Testis (tissue), 3 donors: ENCODE measurements around the gene FUT8. TPM values are rescaled to one million over a fixed set of nuclear protein-coding genes. Genes with fewer than 3 reads are reported as not detected.

Experiments used
- DNase-seq: peaks from one replicate; pipeline ENCODE4 v3.0.0-alpha.2; 2019
- H3K27ac ChIP-seq, 2 donors: fragments of 200-600 bp; sonication (generic); one replicate each; pipeline ENCODE4 v1.5.1; 2019
- H3K27me3 ChIP-seq: fragments of 200-600 bp; sonication (generic); one replicate; pipeline ENCODE4 v1.5.1; 2019
- H3K36me3 ChIP-seq: fragments of 200-600 bp; sonication (generic); one replicate; pipeline ENCODE4 v1.5.1; 2017; ENCODE audit warnings: low read depth; ENCODE audit errors: missing control alignments
- H3K4me1 ChIP-seq: fragments of 200-600 bp; sonication (generic); one replicate; pipeline ENCODE4 v1.5.1; 2019
- H3K4me3 ChIP-seq, 2 donors: fragments of 200-600 bp; sonication (generic); one replicate each; pipeline ENCODE4 v1.5.1; 2017 to 2019
- H3K9me3 ChIP-seq: fragments of 200-600 bp; sonication (generic); one replicate; pipeline ENCODE4 v1.5.1; 2017
- POLR2A ChIP-seq: fragments of 450-650 bp; IDR thresholded peaks from one replicate; pipeline ENCODE4 v1.6.1; 2017; ENCODE audit warnings: antibody characterized with exemption, mild to moderate bottlenecking, moderate library complexity
- WGBS, 2 donors: methylation state at CpG; one replicate each; pipeline ENCODE4 v1.1.5; 2018; 5-methylcytosine and 5-hydroxymethylcytosine counted together
- intact Hi-C: fragments of 100-400 bp; cut with DNase I; formaldehyde crosslinking; loops from one replicate; pipeline ENCODE4 v1.15.1; 2023; ENCODE audit warnings: low total_unique reads
- polyA plus RNA-seq: library from polyadenylated mRNA; stranded (reverse); fragments of 350-450 nt; fragmentation: Illumina TruSeq; extraction: RNeasy Lipid Tissue Mini Kit (QIAGEN cat#74804); gene quantifications from one replicate; pipeline ENCODE4 v1.2.3, GENCODE V29; 2014; ENCODE audit warnings: low read depth, low replicate concordance; ENCODE audit not compliant: insufficient read depth
- total RNA-seq, 2 donors: library from RNA; depleted of rRNA; stranded (reverse); fragments of >200 nt; gene quantifications; one replicate each; pipeline ENCODE4 v1.2.3, GENCODE V29; 2016
- TF ChIP-seq, protein P1 (sequence below), 3 experiments: fragments of 450-650 bp in 2 of 3; fragments of 200-600 bp in 1 of 3; sonication (generic) in 1 of 3; IDR thresholded peaks; one replicate each; pipeline ENCODE4 v1.5.1; 2016 to 2019; ENCODE audit warnings: antibody characterized with exemption in 3 of 3, mild to moderate bottlenecking in 2 of 3, moderate library complexity in 1 of 3

FUT8 gene
- total and polyA plus RNA-seq, 3 donors from 2014 or later: 47.1 to 68.3 (median 58.7) TPM

DNA sequence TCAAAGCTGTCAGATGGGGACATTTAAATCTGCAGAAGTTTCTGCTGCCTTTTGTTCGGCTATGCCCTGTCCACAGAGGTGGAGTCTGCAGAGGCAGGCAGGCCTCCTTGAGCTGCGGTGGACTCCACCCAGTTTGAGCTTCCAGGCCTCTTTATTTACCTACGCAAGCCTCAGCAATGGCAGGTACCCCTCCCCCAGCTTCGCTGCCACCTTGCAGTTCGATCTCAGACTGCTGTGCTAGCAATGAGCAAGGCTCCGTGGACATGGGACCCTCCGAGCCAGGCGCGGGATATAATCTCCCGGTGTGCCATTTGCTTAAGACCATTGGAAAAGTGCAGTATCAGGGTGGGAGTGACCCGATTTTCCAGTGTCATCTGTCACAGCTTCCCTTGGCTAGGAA, 115.5 kb downstream of the FUT8 start:
- no peak for DNase-seq
- 93 to 95% methylated on average over 4 to 11 of the region's 11 CpGs for WGBS, 2 donors
- Histone ChIP-seq H3K4me3 (no peak overlapping the region), H3K4me1 (no peaks in the 10 kb centered on the region), H3K27me3 (no peaks in the 10 kb centered on the region), H3K27ac (no peak overlapping the region), H3K36me3 (no peaks in the 10 kb centered on the region), H3K9me3 (no peaks in the 10 kb centered on the region)
- intact Hi-C loops: no loop called here
- TF ChIP-seq, protein P1, sequence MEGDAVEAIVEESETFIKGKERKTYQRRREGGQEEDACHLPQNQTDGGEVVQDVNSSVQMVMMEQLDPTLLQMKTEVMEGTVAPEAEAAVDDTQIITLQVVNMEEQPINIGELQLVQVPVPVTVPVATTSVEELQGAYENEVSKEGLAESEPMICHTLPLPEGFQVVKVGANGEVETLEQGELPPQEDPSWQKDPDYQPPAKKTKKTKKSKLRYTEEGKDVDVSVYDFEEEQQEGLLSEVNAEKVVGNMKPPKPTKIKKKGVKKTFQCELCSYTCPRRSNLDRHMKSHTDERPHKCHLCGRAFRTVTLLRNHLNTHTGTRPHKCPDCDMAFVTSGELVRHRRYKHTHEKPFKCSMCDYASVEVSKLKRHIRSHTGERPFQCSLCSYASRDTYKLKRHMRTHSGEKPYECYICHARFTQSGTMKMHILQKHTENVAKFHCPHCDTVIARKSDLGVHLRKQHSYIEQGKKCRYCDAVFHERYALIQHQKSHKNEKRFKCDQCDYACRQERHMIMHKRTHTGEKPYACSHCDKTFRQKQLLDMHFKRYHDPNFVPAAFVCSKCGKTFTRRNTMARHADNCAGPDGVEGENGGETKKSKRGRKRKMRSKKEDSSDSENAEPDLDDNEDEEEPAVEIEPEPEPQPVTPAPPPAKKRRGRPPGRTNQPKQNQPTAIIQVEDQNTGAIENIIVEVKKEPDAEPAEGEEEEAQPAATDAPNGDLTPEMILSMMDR (IDR thresholded peaks at IDR 0.05): no peak
- no peak for TF ChIP-seq POLR2A

DNA sequence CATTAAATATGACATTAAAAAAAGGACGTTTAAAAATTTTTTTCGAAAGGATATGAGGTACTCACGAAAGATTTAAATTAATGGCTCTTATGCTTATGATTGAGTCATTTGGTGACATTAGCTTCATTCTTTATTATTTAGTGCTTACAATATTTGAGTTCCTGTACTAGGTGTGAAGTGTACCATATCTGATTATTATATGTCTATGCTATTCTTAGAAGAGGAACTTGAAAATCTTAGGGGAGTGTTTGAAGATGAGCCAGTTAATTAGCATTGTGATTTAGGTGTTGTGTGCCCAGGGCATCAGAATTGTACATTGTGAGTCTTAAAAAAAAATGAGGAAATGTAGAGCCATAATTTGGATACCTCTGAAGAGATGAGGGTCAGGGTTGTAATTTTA, 118.6 kb downstream of the FUT8 start:
- intact Hi-C loops: no loop called here
- DNase-seq: no peak
- H3K9me3 ChIP-seq: no peaks in the 10 kb centered on the region
- no peaks in the 10 kb centered on the region for H3K27me3 ChIP-seq
- no peak overlapping the region for H3K4me3 ChIP-seq
- WGBS, 2 donors: 92 to 93% methylated on average over 3 of the region's 3 CpGs
- TF ChIP-seq POLR2A: no peak
- TF ChIP-seq, protein P1 (IDR thresholded peaks at IDR 0.05): no peak
- no peaks in the 10 kb centered on the region for H3K36me3 ChIP-seq
- H3K27ac ChIP-seq: no peak overlapping the region
- no peaks in the 10 kb centered on the region for H3K4me1 ChIP-seq

DNA sequence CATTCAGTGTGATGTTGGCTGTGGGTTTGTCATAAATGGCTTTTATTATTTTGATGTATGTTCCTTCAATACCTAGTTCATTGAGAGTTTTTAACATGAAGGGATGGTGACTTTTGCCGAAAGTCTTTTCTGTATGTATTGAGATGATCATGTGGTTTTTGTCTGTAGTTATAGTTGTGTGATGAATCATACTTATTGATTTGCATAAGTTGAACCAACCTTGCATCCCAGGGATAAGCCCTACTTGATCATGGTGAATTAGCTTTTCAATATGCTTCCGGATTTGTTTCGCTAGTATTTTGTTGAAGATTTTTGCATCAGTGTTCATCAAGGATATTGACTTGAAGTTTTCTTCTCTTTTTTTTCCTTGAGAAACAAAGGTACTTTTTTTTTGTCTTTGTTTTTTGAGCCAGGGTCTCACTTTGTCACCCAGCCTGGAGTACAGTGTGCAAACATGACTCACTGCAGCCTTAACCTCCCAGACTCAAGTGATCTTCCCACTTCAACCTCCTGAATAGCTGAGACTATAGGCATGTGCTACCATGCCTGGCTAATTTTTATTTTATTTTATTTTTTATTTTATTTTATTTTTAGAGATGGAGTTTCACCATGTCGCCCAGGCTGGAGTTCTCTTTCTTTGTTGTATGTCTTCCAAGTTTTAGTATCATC, 121.3 kb downstream of the FUT8 start:
- Histone ChIP-seq H3K36me3 (no peaks in the 10 kb centered on the region), H3K4me1 (no peaks in the 10 kb centered on the region), H3K4me3 (no peak overlapping the region), H3K27ac (no peak overlapping the region), H3K9me3 (no peaks in the 10 kb centered on the region), H3K27me3 (no peaks in the 10 kb centered on the region)
- no peak for TF ChIP-seq POLR2A
- TF ChIP-seq, protein P1 (IDR thresholded peaks at IDR 0.05): no peak
- intact Hi-C loops: no loop called here
- WGBS, 2 donors: 95% methylated on average over 4 of the region's 4 CpGs
- DNase-seq: no peak

DNA sequence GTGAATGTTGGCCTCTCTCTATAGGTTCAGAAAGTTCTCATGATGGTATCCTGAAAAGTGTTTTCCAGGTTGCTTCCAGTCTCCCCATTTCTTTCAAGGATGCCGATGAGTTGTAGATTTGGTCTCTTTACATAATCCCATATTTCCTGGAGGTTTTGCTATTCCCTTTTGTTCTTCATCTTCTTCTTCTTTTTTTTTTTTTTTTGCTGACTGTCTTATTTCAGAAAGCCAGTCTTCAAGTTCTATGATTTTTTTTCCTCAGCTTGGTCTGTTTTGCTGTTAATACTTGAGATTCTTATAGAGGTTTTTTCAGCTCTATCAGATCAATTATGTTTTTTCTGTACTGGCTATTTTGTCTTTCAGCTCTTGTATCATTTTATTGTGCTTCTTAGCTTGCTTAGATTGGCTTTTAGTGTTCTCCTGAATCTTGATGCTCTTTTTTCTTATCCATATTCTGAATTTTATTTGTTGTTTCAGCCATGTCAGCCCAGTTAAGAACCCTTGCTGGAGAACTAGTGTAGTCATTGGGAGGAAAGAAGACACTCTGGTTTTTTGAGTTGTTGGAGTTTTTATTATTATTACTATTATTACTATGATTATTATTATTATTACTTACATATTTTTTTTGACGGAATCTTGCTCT, 124.4 kb downstream of the FUT8 start:
- Histone ChIP-seq H3K27ac (no peak overlapping the region), H3K27me3 (no peaks in the 10 kb centered on the region), H3K36me3 (no peaks in the 10 kb centered on the region), H3K4me3 (no peak overlapping the region), H3K9me3 (no peaks in the 10 kb centered on the region), H3K4me1 (no peaks in the 10 kb centered on the region)
- WGBS, 2 donors: 95 to 97% methylated on average over 2 of the region's 2 CpGs
- no peak for DNase-seq
- TF ChIP-seq, protein P1 (IDR thresholded peaks at IDR 0.05): no peak
- no peak for TF ChIP-seq POLR2A
- intact Hi-C loops: no loop called here

DNA sequence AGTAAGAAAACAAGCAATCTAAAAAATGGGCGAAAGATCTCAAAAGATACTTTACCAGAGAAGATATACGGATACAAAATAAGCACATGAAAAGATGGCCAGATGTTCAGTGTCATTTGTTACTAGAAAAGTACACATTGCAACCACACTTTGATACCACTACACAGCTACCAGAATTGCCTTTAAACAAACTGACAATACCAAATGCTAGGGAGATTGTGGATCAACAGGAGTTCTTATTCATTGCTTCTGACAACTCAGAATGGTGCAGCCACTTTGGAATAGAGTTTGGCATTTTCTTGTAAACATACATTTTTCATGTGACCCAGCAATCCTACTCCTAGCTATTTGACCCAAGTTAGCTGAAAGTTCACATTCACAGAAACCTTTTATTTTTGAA, 136.3 kb downstream of the FUT8 start:
- DNase-seq: no peak
- Histone ChIP-seq H3K27me3 (no peaks in the 10 kb centered on the region), H3K4me3 (no peak overlapping the region), H3K36me3 (no peaks in the 10 kb centered on the region), H3K9me3 (no peaks in the 10 kb centered on the region), H3K27ac (no peak overlapping the region), H3K4me1 (no peaks in the 10 kb centered on the region)
- 63 to 66% methylated on average over 2 of the region's 2 CpGs for WGBS, 2 donors
- intact Hi-C loops: no loop called here
- TF ChIP-seq, protein P1 (IDR thresholded peaks at IDR 0.05): no peak
- no peak for TF ChIP-seq POLR2A
